ENCODE results near the gene CABYR. TPM values are rescaled to one million over a fixed set of nuclear protein-coding genes. Genes with fewer than 3 reads are reported as not detected.

Gene CABYR
- total and polyA plus RNA-seq, 2 of the 8 experiments (the other 6 are each of a cell fraction or from before 2014, with no cell fraction given) = 14.5 to 18.8 TPM

DNA sequence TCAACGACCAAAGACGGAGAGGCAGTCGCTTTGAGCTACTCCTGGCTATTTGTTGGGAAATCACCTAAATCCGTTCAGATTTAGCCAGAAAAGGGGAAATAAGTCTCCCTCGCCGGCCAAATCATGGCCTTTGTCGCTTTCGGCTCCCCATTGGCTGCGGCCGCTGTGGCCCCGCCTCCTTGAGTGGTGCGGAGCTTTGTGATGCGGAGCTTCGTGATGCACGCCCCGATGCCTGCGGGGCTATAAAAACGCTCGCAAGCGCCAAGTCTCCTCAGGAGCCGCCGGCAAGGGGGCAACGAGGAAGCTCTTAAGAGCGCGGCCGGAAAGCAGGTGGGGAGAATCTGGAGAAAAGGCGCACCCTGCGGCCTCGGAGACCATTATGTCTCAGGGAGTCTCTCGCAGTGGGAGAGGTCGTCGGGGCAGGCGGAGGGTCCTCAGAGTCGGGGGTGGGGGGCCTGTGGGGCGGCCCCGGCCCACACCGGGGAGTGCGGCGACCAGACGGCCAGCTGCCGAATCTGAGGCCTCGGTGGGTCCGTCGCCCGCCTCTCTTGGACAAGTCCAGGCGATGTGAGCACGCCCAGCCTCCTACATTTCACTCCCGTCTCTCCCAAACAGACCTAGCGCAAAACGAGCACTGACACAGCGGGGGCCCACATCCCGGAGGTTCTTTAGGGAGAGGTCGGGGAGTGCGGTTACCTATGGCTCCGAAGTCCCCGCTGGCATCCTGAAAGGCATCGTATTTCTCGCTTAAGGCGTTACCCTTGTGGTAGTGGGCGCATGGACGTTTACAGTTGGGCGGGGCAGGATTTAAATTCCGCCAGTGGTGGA lies at the start of gene CABYR (continued):
- 0 out of 2 replicates have a peak, but pooled peaks have one; percentile 79 for TF ChIP-seq RBBP5 (IDR thresholded peaks at IDR 0.05; ENCODE audit: borderline replicate concordance, low read depth, low read length)
- TF ChIP-seq CBX5 (IDR thresholded peaks at IDR 0.05; ENCODE audit: low read depth, low read length) = no peak
- no peak for TF ChIP-seq JUN (IDR thresholded peaks at IDR 0.05; ENCODE audit: low read depth, low read length)
- TF ChIP-seq TAF1 (IDR thresholded peaks at IDR 0.05; ENCODE audit: low read depth, low read length) = peak; percentile 99
- TF ChIP-seq GABPA (IDR thresholded peaks at IDR 0.05; ENCODE audit: borderline replicate concordance, insufficient read depth, low read length) = no peak
- no peak for TF ChIP-seq POU5F1 (IDR thresholded peaks at IDR 0.05; ENCODE audit: low read depth, low read length)
- TF ChIP-seq TBP (IDR thresholded peaks at IDR 0.05; ENCODE audit: low read depth, low read length) = peak; percentile 98
- TF ChIP-seq GTF2F1 (IDR thresholded peaks at IDR 0.05; ENCODE audit: borderline replicate concordance, low read depth, low read length) = peak; percentile 91
- TF ChIP-seq EP300 (IDR thresholded peaks at IDR 0.05; ENCODE audit: borderline replicate concordance in 1 of 2, low read depth in 2 of 2, low read length in 2 of 2) = no peak
- TF ChIP-seq RNF2 (IDR thresholded peaks at IDR 0.05; ENCODE audit: borderline replicate concordance, low read depth, low read length, missing control alignments, poor library complexity, severe bottlenecking) = no peak
- no peak for TF ChIP-seq MAFK (IDR thresholded peaks at IDR 0.05; ENCODE audit: low read depth, low read length)
- TF ChIP-seq EGR1 (IDR thresholded peaks at IDR 0.05; ENCODE audit: borderline replicate concordance, low read depth, low read length) = no peak
- TF ChIP-seq NRF1 (IDR thresholded peaks at IDR 0.05; ENCODE audit: low read depth, low read length) = peak; percentile 10; the same call in 1 of the 2 replicates

Data from H1 (cell line).